Gastroesophageal sphincter (tissue), 3 donors: Measurements from ENCODE around the gene B4GALNT2.

Experiments used
- EP300 ChIP-seq: sonication (generic); formaldehyde crosslinking; IDR thresholded peaks from one replicate; pipeline ENCODE4 v1.6.1; 2017; ENCODE audit warnings: antibody characterized with exemption, mild to moderate bottlenecking
- TF ChIP-seq, protein P1 (sequence below), 4 experiments: fragments of 200-600 bp in 2 of 4; fragments of 450-650 bp in 2 of 4; sonication (generic) in 1 of 4; IDR thresholded peaks; one replicate each; pipeline ENCODE4 v1.5.1; 2017 to 2019; ENCODE audit warnings: antibody characterized with exemption in 4 of 4, mild to moderate bottlenecking in 2 of 4, moderate library complexity in 2 of 4

DNA sequence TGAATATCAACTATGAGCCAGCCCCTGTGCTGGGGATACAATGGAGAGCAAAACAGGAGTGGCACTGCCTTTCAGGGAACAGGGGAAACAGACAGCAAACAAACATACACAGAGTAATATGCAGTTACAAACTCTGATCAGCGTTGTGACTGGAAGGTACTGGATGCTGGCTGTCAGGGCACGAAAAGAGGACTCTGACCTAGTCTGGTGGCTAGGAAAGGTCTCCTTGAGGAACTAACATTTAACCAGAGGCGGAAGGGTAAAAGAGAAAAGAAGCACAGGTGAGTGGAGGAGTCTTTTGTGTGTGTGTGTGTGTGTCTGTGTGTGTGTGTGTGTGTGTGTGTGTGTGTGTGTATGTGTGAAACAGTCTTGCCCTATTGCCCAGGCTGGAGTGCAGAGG lies 12.4 kb upstream of the B4GALNT2 start:
- TF ChIP-seq, protein P1, sequence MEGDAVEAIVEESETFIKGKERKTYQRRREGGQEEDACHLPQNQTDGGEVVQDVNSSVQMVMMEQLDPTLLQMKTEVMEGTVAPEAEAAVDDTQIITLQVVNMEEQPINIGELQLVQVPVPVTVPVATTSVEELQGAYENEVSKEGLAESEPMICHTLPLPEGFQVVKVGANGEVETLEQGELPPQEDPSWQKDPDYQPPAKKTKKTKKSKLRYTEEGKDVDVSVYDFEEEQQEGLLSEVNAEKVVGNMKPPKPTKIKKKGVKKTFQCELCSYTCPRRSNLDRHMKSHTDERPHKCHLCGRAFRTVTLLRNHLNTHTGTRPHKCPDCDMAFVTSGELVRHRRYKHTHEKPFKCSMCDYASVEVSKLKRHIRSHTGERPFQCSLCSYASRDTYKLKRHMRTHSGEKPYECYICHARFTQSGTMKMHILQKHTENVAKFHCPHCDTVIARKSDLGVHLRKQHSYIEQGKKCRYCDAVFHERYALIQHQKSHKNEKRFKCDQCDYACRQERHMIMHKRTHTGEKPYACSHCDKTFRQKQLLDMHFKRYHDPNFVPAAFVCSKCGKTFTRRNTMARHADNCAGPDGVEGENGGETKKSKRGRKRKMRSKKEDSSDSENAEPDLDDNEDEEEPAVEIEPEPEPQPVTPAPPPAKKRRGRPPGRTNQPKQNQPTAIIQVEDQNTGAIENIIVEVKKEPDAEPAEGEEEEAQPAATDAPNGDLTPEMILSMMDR (IDR thresholded peaks at IDR 0.05): no peak
- no peak for TF ChIP-seq EP300
